Right ventricle myocardium inferior (tissue), 1 donor: ENCODE results near the gene NCKAP5. TPM values are rescaled to one million over a fixed set of nuclear protein-coding genes. Genes with fewer than 3 reads are reported as not detected.

ENCODE experiments used
- ATAC-seq: fragments of 200-7000 bp; cut with Tn5 transposase; one replicate; pipeline ENCODE4 v1.9.1; 2020; ENCODE audit warnings: mild to moderate bottlenecking, moderate library complexity
- DNase-seq: peaks from one replicate; pipeline ENCODE4 v3.0.0; 2021; ENCODE audit errors: missing footprints
- intact Hi-C: fragments of 100-400 bp; cut with DNase I; formaldehyde crosslinking; loops from one replicate; pipeline ENCODE4 v1.11.0; 2022
- total RNA-seq: library from RNA; stranded (reverse); fragmentation: NEBNext Ultra II Directional; extraction: Animal tissue kit (Norgen Biotek cat#: 25700); gene quantifications from one replicate; pipeline ENCODE4 v1.2.1, GENCODE V29; 2021
- donor health status: DM: no; HTN: yes; CAD: no; lungs with severe emphysema.

NCKAP5 gene
- total RNA-seq, 1 donor from 2014 or later: 4.3 TPM

DNA sequence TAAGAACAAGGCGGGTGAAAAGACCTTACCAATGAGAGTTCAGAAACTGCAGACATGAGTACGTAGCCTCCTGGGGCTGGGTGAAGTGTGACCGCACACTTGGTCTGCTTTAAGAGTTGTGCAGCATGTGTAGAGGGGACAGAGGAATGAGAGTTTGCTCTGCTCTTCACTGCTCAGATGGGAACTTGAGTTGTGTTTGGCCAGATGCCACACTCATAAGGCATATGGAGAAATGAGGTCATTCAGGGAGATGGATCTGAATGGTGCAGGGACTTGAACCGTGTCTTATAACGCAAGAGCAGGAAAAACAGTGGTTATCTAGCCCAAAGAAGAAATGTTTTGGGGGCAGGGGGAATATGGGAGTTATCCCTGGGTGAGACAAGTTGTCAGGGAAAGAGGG is 624.4 kb downstream of the NCKAP5 start:
- peak; percentile 28 for ATAC-seq
- intact Hi-C loops: no loop called here
- DNase-seq: no peak

DNA sequence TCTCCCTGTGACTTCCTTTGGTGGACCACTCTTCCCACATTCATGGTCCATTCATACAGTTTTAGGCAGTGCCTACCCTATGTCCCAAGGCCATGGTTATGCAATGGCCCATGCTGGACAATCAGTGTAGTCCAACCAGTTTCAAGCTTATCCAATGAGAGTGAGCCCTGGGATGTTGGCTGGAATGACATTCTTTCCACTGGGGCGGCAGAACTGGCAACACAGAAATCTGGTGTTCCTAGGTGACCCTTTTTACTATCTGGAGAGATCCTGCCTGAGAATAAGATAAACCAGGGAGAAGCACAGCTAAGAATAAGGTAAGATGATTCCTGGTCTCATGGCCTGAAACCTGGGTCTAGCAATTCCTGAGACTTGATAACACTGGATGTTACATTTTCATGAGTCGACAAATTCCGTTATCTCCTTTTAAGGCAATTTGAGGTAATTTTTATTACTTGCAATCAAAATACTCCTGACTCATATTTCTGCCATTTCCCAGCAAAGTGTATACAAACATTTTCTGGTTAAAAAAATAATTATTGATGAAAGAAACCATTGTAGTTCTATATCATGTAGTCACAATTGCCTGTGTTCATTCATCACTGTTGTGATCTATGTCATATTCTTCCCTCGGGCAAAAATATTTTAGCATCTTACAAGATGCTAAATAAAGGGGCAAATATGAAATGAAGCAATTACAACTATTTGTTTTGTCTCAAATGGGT is 626.8 kb downstream of the NCKAP5 start:
- intact Hi-C loops: no loop called here
- ATAC-seq (no peak), DNase-seq (no peak)

DNA sequence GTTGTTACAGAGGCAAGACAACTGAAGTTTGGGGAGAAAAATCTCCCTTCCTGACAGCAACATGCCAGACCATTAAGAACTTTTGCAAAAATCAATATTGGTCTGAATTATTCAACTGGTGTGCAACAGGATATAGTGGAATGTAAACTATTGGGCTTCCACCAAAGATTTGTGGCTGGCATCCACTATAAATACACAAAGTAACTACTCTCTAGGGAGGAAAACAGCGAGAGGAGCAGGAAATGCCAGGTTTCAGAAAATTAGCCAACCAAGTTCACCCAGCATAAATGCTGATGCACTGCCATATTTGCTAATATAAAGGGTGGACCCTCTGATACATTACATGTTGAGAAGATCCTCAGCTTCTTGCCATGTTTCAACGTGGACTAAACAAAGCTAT is 630.6 kb downstream of the NCKAP5 start:
- ATAC-seq (no peak), DNase-seq (no peak)
- intact Hi-C loops: no loop called here

DNA sequence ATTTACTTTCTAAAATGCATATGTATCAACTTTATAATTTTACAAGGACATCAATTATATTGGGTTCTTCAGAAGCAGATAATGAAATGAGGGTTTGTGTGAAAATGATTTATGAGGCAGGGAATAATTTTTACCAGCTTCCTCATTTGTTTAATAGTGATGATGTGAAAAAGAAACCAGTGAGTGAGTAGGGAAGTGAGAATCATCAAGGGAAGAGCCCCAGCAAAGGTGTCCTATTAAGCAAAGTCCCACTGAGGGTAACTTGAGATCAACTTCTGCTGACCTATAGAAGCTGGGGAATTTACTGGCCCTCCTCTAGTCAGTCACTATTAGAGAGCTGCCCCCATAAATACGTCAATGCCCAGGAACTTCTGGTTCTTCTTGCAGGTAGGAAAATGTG is 631.5 kb downstream of the NCKAP5 start:
- intact Hi-C loops: no loop called here
- ATAC-seq (no peak), DNase-seq (no peak)

DNA sequence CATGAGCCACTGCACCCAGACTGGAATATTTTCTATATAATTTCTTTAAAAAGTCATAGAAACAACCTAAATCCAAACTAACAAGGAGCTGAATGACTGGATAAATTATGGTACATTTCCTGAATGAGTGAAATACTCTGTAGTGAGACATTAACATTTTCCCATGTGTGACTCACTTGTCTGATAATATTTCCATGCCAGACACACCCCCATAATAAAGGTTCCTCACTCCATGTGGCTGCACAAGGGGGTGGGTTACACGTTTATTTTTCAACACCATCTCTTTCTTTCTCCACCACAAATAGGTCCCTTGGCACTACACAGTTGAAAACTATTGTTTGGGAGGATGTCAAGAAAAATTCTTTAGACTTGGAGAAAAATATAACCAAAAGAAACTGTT is 632.0 kb downstream of the NCKAP5 start:
- intact Hi-C loops: no loop called here
- no peak for ATAC-seq

DNA sequence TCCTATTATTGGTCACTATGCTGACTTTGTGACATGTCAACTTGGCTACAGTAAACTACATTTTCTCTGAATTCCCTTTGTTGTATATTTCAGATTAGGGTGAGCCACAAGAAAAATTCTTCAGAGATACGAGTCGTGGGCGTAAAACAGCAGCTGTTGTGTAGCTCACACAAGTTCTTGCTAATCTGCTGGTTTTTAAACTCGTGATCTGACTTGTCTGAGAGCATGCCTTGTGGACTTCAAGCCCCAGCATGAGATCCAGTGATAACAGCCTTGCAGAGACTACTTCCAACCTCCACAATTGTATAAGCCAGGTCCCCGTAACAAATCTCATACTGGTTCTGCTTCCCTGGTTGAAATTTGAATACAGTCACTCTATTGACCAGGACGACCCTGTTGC is 638.5 kb downstream of the NCKAP5 start:
- DNase-seq: no peak
- intact Hi-C loops: no loop called here
- ATAC-seq: no peak

More for the DNA sequence above, 632.0 kb downstream of the NCKAP5 start:
- DNase-seq: no peak

DNA sequence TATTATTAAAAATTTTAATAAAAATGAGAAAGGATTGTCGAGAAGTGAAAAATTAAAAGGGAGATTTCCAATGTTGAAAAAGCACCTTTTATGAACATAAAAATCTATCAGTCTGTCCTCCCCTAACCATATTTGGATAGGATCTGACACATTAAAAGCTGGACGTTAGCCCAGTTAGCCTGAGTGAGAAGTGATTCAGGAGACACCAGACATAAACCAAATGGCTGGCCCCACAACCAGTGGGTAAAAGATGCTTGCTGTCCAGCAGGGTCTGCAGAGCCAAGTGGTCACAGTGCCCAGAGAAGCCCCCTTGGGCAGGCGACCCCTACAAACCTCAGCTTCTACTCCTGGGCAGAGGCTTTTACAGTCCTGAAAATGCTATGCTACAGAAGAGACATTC is 644.5 kb downstream of the NCKAP5 start:
- intact Hi-C loops: no loop called here
- DNase-seq: no peak
- ATAC-seq: no peak

DNA sequence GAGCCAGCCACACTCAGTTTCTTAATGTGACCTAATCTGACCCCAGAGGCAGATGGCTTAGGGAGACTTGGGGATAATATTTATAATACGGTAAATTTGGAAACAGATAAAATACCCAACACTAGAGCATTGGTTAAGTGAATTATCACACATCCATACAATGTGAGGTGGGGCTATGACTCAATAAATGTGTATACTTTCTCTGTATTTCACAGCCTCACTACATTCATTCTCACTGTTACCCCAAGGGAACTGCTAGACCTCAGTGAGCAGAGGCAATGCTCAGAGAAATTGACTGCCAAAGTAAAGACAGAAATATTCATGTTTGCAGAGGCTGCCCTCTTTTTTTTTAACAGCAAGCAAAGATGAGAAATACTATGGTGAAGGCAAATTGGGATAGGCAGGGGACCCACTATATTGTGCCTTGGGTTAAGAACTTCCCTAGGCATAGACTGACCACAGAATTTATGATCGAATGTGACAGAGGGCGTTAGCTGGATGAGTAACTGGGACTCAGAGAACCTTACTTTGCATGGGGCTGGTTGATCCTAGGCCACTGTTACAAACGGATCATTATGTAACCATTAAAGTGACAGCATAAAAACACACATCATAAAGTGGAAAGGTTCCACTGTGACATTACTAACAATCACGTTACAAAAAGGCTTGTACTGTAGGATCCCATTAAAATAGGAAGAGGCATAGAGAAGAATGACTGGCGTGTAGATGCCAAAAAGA is 652.3 kb downstream of the NCKAP5 start:
- intact Hi-C loops: no loop called here
- DNase-seq (no peak), ATAC-seq (no peak)

DNA sequence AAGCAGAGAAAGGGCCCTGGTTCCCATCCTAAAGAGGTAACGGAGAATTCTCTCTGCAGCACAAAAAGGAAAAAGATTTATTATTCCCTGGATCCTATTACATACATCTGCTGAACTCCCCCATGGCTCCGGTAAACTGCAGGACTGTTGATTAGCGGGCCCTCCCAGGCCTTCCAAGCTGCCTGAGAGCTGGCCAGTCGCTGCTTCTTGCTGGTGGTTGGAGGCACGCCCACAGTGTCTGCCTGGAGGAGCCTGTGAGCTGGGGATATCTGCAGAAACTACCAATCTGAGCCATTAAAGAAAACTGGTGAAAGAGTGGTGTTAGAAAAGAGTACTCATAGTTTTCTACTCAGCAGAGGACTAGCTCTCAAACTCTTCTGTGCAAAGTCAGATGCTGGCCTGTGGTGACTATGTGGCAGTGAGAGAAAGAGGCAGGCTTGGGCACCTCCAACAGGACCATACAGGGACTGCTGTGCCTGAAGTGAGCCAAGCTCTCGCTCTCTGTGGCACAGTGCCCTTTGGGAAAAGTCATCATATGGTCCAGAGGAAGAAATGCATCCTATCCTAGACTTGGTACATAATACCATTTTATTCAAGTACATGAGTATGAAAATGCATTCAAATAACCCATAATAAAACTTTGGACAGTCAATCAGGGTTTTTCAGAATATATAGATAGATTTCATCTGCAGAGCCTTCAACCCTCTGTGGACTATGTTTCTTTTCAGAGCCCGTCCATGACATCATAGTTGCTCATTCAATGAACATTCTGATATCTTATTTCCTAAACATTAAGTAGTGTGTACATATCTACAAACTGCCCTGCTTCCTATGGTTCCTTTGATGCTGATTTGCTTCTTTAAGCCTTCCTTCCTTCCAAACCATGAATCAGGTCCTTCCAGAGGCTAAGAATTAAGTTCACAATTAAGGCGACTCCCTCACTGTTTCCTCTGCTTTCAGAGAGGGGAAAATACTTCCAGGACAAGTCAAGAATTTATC is 656.2 kb downstream of the NCKAP5 start:
- DNase-seq: no peak

DNA sequence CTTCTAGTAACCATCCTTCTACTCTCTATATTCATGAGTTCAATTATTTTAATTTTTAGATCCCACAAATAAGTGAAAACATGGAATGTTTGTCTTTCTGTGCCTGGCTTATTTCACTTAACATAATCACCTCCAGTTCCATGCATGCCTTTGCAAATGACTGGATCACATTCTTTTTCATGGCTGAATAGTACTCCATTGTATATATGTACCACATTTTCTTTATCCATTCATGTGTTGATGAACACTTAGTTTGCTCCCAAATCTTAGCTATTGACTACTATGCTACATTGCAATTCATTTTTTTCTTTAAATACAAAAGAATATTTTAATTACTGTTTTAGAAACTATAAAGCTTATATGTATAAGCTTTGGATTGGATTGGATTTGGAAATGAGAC is 657.8 kb downstream of the NCKAP5 start:
- ATAC-seq: no peak
- no peak for DNase-seq
- intact Hi-C loops: no loop called here

More for the DNA sequence above, 656.2 kb downstream of the NCKAP5 start:
- ATAC-seq: no peak
- intact Hi-C loops: no loop called here

DNA sequence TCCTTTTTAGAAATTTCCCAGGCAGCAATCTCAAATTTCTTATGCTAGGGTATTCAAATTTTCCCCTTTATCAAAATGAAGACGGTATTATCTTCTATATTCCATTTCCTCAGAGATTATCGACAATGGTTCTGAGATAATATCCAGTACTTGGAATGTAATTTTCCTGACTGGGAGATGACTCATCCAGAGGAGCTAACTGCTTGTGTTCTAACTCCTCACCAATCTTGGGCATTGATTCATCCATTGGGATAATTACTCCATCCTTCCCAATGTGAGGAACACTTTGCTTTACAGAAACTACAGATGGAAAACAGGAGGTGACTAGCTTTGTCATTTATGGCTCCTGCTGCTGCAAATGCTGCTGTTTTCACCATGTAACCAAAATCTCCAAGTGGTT is 658.8 kb downstream of the NCKAP5 start:
- DNase-seq (no peak), ATAC-seq (no peak)
- intact Hi-C loops: no loop called here

DNA sequence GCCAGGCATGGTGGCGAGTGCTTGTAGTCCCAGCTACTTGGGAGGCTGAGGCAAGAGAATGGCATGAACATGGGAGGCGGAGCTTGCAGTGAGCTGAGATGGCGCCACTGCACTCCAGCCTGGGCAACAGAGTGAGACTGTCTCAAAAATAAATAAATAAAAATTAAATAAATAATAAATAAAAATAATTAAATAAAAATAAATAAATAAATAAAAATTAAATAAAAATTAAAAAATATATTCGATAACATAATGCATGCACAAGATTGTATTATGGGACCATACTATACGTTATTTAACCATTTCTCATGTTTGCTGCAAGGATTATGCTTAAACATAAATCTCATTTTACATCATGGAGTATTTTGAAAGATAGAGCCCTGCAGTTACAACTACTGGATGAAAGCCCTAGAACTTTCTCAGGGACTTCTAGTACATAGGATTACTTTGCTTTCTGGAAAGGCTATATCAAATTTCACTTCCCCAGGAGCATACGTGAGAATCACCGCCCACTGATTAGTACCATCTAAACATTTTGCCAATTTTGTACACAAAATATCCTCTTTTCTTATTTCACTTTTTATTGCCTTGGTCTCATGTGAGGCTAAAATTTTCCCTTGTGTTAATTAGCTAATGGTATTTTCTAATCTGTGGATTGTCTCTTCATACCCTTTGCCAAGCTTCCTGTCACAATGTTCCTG is 664.0 kb downstream of the NCKAP5 start:
- intact Hi-C loops: no loop called here
- DNase-seq: no peak
- ATAC-seq: no peak

DNA sequence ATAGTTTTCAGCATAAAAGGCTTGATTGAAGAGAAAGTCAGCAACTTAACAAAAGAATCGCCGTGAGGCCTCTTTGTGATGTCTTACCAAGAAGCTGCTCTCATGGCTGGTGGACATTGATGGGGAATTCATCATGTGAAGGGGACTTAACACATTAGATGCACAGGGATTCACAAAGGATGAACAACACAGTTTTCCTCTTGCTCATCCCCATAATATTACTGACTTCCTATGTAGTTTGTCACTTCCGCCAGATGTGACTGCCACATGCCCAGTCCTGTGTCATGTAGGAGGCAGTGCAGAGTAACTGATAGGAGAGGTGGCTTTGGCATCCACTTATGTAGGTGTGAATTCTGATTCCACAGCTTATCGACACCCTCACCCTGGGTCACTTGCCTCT is 665.6 kb downstream of the NCKAP5 start:
- intact Hi-C loops: no loop called here
- DNase-seq: no peak
- ATAC-seq: no peak

DNA sequence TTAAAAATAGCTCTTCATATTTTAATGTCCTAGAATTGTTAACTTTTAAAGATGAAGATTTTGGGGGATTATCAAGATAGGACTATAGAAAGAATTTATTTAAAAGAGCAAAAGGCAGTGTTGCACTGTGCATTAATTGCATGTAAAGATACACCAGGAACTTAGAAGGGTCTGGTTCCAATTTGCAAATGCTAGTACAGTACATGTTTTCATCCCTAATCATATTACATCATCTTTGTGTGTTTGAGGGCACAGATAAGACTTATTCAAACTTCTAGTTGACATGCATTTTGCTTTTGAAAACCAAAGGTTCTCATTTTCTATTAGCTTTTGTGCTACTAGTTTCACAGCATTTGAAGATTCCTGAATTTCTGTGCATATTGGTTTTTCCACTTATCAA is 666.6 kb downstream of the NCKAP5 start:
- DNase-seq (no peak), ATAC-seq (no peak)
- intact Hi-C loops: no loop called here

DNA sequence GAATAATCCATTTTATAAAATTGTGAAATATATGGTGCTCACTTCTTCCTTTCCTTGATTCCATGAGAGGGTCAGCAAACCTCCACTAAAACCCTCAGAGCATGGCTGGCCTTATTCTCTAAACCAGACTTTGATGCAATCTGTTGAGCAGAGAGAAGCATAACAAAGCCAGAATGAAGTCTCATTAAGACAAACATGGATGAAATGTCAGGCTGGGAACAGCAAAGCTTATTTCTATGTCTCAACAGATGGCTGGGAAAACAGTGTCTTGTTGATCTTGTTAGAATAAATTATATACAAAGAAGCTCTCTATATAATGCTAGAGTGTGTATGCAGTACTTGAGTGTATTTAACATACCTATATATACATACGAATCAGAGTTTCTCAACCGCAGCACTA is 671.2 kb downstream of the NCKAP5 start:
- intact Hi-C loops: no loop called here
- DNase-seq (no peak), ATAC-seq (no peak)

DNA sequence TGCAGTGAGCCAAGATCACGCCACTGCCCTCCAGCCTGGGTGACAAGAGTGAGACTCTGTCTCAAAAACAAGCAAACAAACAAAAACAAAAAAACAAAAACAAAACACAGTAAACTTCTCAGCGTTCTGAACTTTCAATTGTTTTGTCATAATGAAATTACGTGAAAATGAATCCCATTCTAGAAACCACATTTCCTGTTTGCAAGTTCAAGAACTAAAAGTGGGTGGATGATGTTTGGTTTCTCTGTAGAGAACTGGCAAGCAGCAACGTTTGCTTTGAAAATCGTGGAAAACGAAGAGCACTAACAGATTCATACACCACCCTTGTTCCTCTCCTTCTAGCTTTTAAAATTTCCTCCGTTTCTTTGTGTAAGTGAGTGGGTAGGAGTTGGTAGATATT is 672.2 kb downstream of the NCKAP5 start:
- DNase-seq (no peak), ATAC-seq (no peak)
- intact Hi-C loops: no loop called here

DNA sequence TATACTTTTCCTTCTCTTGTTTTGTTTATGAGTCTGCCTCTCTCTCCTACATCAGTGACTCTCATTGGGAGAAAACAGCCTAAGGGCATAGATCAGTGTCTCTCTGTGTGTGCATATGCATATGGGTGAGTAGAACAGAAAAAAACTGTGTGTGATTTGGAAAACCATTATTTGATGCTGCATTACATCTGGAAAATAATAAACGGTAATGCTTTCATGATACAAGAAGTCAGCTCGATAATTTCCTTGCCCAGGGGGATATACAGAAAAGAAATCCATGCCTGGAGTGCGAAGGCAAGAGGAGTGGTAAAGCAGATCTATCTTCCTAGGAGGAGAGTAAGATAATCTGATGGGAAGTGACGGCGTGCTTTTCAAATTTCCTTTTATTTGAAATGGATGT is 676.8 kb downstream of the NCKAP5 start:
- intact Hi-C loops: no loop called here
- ATAC-seq: no peak
- DNase-seq: no peak

DNA sequence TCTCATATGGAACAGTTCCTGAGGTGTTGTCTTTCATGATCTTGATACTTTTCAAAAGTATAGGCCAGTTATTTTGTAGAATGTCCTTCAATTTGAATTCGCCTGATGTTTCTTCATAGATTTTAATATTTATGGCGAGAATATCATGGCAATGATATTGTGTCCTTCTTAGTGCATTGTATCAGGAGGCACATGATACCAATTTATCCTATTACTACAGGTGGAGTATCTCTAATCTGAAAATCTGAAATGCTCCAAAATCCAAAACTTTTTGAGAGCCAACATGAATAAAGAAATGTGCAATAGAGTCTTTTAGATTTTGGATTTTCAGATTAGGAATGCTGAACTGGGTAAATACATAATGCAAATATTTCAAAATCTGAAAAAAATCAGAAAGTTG is 681.7 kb downstream of the NCKAP5 start:
- intact Hi-C loops: no loop called here
- no peak for DNase-seq

DNA sequence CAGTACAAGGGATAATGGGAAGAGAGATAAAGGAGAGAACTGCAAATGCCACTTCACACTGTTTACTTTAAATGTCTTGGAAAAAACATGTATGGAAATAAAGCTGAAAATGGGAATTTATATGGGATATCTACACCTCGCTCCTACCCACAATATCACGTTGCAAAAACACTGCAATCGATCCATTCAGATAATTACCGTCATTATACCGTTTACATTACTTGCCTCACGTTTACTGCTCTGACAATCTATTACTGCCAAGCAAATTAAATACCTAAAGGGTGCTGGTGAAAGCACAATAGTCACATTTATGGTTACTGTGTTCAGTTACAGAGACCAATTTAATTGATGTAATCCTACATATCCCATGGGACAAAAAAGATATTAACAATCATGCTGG is 683.6 kb downstream of the NCKAP5 start:
- ATAC-seq (no peak), DNase-seq (no peak)
- intact Hi-C loops: no loop called here

More for the DNA sequence above, 681.7 kb downstream of the NCKAP5 start:
- ATAC-seq: no peak
